HG03159 (cell line): ENCODE results near the gene ARFGAP3.

Source experiments
- ATAC-seq: cut with Tn5 transposase; IDR thresholded peaks from one replicate; pipeline ENCODE4 v1.9.1; 2021; ENCODE audit warnings: mild to moderate bottlenecking, moderate library complexity; ENCODE audit not compliant: unreplicated experiment

ARFGAP3 gene

DNA sequence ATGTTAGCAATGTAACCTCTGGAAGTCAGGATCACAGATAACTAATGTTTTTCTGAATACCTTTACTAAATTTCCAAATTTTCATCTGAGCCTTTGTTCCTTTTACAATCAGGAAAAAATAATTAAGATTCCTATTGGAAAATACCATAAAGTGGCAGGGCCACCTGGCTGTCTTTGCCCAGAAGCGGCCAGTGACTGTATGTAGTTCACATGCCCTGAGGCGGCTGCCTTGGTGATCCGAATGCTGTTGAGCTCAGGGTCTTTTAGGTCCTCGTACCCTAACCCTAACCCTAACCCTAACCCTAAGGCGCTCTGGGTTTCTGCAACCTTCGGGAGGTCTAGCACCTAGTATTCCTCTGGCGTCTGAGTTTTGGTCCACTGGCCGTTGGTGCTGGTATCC, 8.5 kb upstream of the ARFGAP3 start:
- ATAC-seq, result no peak

DNA sequence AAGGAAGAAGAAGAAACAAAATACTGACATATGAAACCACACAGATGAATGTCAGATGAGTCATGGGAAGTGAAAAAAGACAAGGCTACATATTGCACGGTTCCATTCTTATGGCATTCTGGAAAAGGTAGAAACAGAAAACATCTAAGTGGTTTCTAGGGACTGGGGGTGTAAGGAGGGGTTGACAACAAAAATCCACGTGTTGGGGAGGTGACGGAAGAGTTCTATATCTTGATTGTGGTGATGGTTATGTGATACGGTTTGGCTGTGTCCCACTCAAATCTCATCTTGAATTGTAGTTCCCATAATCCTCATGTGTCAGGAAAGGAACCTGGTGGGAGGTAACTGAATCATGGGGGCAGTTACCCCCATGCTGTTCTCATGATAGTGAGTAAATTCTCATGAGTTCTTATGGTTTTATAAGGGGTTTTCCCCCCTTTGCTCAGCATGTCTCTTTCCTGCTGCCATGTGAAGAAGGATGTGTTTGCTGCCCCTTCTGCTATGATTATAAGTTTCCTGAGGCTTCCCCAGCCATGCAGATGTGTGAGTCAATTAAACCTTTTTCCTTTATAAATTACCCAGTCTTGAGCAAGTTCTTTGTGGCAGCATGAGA, 6.4 kb upstream of the ARFGAP3 start:
- no peak for ATAC-seq

DNA sequence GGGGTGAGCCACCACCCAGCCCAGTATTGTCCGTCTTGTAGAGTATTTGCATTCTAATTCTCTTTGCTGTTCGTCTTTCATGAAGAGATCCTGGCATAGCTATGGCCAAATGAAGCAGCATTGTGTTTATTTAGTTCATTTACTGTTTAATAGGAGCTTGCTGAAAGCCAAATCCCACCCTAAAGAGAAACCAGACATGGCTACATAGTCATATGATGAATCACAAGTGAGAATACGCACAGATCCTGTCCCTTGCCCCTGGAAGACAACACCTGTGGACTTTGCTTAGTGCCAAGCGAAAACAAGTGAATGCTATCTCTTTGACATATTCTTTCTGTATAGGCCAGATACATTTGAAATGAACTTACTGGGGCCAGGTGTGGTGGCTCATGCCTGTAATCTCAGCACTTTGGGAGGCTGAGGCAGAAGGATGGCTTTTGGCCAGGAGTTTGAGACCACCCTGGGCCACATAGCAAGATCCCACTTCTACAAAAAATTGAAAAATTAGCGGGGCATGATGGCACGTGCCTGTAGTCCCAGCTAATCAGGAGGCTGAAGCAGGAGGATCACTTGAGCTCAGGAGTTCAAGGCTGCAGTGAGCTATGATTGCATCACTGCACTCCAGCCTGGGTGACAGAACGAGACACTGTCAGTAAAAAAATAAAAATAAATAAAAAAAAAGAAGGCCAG, 5.1 kb upstream of the ARFGAP3 start:
- no peak for ATAC-seq

DNA sequence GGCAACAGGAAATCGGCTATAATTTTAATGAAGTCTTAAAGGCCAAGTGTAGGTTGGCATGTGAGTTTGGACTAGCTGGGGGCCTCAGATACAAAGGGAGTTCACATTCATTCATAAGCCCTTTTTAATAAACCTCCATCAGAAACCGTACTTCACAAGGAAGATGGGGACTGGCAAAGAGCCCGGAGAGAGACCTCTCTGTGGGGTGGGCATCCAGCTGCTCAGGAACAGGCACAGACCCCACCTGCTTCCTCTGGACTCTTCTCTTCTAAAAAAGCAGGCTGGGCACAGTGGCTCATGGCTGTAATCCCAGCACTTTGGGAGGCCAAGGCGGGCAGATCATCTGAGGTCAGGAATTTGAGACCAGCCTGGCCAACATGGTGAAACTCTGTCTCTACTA, 3.9 kb upstream of the ARFGAP3 start:
- no peak for ATAC-seq

DNA sequence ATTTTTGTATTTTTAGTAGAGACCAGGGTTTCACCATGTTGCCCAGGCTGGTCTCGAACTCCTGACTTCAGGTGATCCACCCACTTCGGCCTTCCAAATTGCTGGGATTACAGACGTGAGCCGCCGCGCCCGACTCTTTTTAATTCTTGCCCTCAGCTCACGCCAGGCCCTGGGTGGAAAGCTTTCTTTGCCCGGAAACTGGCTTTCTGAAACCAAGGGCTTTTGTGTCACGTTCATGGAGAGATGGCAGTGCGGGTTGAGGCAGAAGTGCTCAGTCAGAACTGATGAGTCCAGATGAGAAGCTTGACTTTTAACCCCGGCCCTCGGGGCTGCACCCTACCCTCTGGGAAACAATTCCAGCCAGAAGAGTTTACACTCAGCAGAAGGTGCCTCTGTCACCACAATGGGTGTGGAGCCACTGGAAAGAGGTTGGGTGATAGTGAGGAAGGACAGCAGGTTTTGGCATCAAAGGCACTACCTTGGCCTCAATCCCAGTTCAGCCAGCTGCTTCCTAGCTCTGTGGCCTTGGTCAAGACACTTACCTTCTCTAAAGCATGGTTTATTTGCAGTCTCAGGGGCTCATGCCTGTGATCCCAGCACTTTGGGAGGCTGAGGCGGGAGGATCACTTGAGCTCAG, 890 bp upstream of the ARFGAP3 start:
- no peak for ATAC-seq

DNA sequence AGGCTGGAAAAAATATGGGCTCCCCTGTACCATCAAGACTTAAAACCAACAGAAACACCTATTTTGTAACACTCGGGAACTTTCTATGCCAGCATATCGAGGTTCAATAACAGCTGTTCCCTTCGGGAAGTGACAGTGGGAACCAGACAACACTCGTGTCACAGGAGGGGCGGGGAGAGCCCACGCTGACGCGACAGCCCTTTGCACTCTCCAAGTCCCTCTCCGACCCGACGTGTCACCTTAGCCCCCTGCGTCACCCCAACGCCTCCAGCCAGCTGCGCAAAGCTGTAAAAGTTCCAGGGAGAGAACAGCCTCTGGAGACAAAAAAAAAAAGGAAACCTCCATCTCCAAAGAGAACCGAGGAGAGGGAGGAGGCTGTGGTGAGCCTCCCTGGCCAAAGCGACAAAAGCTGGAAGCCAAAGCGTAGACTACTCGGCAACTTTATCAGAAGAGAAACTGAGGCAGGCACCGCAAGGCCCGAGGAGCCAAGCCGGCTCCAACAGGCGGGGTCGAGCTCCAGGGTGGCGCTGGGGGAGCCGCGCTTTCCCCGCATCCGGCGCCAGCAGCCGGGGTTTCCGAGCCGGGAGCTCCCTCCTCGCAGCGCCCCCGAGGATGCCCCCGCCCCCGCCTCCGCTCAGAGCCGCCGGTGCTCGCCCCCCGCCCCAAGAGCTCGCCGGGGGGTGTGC, 751 bp downstream of the ARFGAP3 start:
- ATAC-seq, result peak; percentile 25

DNA sequence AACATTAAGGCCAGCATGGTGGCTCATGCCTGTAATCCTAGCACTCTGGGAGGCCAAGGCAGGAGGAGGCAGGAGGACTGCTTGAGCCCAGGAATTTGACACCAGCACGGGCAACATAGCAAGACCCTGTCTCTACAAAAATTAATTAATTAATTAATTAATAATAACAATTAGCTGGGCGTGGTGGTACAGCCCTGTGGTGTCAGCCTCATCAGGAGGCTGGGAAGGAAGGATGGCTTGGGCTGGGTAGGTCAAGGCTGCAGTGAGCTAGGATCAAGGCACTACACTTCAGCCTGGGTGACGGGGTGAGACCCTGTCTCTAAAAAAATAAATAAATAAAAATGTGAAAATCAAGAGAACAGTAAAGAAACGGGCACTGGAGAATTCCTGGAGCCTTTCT, 1.4 kb downstream of the ARFGAP3 start:
- no peak for ATAC-seq

DNA sequence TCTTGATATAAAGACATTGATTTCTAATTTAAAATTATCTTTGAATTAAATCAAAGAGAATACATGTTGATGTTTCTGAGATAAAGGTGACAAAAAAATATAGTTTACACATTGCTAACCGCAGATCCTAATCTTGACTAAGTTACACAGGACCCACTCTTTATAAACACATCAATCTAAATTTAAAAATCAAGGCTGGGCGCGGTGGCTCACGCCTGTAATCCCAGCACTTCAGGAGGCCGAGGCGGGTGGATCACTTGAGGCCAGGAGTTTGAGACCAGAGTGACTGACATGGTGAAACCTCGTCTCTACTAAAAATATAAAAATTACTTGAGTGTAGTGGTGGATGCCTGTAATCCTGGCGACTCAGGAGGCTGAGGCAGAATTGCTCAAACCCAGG, 1.9 kb downstream of the ARFGAP3 start:
- ATAC-seq, result no peak

DNA sequence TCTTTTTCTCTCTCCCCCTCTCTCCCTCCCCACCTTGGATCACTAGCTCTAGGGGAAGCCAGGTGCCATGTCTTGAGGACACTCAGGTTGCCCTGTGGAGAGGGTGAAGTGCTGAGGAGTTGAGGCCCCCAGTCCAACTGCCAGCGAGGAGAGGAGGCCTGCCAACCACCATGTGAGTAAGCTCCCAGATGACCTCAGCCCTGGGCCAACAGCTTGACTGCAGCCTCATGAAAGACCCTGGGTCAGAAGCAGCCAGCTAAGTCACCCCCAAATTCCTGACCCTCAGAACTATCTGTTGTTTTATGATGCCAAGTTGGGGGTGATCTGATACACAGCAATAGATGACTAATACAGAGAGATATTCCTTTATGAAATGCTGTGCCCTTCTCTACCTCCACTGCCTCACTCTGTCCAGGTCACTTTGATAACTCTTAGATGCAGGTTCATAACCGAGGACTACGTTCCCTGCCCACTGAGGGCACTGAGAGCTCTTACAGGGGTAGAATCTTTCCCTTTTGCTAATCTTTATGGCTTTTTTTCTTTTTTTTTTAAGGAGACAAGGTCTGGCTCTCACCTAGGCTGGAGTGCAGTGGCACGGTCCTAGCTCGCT, 8.0 kb downstream of the ARFGAP3 start:
- no peak for ATAC-seq

DNA sequence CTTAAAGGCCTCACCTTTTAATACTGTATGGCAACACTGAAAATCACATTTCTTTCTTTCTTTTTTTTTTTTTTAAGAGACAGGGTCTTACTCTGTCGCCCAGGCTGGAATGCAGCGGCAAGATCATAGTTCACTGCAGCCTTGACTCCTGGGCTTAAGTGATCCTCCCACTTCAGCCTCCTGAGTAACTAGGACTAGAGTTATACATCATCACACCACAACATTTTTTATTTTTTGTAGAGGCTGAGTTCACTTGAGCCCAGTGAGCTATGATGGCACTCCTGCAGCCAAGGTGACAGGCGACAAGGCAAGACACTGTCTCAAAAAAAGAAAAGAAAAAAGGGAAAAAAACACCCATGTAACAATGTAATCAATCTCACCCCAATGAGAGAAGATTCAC, 10.0 kb downstream of the ARFGAP3 start:
- no peak for ATAC-seq

DNA sequence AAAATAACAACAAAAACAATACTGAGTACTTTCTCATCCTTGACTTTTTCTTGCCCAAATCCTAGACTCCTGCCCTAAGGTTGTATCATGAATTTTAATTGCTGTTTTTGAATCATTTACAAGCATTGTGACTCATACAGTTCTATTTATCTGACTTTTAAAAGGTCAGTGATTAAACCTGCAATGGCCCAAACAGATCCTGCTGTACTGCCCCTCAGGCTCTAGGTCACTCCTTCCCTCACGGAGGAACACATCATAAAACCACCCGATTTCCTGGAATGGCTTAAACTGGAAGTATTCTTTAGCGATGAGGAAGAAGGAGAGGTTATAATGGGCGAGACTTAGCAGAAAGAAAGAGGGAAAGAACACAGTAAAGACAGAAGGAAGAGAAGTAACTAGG, 12.3 kb downstream of the ARFGAP3 start:
- no peak for ATAC-seq

DNA sequence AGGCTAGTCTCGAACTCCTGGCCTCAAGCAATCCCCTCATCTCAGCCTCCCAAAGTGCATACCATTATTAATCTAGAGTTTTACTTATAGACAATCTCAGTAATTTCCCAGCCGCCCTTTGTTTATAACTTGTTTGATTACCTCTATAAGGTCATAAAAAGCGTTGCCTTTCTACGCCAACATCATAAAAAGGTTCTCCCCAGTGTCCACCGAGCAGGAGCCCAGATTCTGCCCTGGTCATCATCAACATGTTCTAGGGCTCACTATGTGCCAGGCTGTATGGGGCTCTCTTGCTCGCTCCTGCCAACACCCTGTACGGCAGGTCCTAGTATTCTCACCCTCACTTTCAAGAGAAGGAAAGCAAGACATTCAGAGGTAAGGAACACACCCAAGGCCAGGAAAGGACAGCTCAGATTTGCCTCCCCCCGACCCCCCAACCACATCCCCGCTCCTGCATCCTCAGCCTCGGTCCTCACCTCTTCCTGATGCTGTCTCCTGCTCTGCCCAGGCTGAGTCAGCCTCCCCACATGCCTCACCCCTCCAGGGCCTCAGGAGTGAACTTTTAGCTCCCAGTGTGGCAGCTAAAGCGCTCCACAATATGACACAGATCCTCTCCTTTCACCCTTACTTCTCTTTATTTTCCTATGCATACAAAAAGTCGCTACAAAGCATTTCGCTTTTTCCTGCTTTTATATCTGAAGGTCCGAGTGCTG, 14.3 kb downstream of the ARFGAP3 start:
- ATAC-seq, result no peak

DNA sequence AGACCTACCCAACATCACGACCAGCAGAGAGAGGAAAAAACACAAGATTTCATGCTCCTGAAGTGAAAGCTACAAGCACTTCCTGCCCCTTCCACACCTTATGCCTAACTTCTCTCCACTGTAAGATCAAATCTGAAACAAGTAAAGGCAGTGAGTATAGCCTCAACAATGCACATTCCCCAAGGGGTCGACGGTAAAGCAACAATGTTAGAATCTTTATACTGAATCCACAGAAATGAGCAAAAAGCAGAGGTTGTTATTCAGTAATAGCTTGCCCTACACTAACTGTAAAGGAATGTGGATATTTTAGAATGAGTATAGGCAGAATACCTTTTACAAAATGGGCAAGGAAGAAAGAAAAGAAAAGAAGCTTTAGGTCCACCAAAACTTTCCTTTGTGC, 15.6 kb downstream of the ARFGAP3 start:
- ATAC-seq, result no peak

DNA sequence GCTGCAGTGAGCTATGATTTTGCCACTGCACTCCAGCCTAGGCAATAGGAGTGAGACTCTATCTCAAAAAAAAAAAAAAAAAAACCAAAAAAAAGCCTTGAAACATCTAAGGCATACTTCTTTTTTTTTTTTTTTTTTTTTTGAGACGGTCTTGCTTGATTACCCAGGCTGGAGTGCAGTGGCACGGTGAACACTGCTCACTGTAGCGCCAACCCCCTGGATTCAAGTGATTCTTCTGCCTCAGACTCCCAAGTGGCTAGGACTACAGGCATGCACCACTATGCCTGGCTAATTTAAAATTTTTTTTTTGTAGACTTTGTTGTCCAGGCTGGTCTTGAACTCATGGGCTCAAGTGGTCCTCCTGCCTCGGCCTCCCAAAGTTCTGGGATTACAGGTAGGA, 19.5 kb downstream of the ARFGAP3 start:
- ATAC-seq, result no peak

DNA sequence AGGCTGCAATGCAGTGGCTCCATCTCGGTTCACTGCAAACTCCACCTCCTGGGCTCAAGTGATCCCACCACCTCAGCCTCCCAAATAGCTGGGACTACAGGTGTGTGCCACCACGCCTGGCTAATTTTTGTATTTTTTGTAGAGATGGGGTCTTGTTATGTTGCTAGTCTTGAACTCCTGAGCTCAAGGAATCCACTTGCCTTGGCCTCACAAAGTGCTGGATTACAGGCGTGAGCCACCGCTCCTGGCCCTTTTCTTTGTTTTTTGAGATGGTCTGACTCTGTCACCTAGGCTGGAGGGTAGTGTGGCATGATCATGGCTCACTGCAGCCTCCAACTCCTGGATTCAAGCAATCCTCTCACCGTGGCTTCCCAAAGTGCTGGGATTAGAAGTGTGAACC, 21.0 kb downstream of the ARFGAP3 start:
- ATAC-seq, result no peak

DNA sequence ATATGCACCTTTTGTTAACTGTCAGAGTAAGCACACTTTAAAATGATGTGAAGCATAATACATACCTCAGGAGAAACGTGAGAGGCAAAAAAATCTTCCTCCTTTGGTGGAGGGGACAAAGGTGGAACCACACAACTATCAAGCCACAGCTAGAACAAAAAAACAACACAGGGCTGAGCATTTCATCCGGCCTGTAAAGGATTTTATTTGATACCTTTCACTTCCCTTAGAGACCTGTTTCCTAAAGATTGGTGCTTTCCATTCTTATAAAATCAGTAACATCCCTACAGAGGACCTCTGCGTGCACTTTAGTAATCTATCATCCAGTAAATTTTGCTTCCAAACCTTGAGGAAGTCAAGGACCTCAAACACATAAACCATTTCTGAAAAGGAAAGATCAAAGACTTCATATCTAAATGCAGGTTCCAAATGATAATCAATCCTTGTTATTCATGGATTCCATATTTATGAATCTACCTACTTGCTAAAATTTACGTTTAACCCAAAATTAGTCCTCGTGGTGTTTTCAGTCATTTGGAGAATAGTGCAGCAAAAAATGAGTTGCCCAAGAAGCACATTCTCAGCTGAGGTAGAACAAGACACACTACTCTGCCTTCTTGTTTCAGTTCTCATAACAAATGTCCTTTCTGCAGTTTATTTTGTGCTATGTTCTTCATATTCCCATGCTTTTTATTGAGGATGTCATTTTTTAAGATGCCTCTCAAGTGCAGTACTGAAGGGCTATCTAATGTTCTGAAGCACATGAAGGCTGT, 22.7 kb downstream of the ARFGAP3 start:
- ATAC-seq, result no peak

DNA sequence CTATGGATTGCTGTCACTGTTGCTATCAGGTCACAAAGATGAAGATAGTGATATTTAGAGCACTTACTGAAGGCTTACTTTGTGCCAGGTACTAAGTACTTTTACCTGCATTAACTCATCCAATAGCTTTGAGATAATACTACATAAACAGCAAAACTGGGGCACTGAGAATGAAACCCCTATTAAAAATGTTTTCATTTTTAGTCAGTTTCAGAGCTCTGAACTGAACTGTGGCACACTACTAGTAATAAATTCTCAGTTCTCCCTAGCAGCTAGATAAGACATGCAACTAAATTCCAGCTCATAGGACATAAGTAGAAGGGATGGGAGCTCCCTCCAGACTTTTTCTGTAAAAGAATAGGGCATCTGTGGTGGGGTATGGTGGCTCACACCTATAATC, 24.0 kb downstream of the ARFGAP3 start:
- no peak for ATAC-seq

DNA sequence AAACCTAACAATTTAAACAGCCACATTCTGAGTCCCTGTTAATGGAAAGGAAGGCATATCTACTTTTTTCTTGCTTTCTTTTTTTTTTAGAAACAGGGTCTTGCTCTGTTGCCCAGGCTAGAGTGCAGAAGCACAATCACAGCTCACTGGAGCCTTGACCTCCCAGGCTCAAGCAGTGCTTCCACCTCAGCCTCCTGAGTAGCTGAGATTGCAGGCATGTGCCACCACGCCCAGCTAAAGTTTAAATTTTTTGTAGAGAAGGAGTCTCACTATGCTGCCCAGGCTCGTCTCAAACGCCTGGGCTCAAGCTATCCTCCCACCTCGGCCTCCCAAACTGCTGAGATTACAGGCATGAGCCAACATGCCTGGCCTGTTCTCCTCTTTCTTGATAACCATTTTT, 25.4 kb downstream of the ARFGAP3 start:
- ATAC-seq, result no peak

DNA sequence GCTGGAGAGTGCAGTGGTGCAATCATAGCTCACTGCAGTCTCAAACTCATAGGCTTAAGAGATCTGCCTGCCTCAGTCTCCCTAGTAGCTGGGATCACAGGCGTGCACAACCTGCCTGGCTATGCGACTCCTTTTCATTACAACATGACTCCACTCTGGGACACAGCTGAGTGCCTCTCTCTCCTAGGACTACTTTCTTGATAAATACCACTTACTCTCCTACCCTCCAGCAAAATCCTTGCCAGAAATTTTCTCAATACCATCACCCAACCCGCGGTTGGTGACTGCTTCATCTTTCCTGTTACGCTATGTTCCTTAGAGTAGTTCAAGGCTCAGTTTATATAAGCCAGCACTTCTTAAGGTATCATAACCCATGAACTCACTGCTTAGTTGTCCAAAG, 26.9 kb downstream of the ARFGAP3 start:
- no peak for ATAC-seq

DNA sequence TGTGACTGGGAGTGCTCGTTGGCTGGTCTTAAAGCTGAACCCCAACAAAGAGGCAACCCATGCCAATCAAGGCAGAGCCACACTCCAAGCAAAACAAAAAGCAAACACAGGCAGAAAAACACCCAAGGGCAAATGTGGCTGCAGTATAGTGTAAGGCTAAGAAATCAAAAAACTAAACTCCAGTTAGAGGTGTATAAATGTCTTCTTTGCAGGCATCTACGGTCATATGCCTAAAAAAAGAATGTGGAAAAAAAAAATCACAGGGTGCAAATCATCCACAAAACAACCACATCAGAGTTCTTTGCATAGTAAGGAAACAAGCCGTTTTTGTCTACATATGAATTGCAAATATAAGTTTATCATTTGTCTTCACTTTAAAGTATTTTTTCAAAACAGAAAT, 27.8 kb downstream of the ARFGAP3 start:
- ATAC-seq, result no peak
